ENCODE data around the gene PIGP. TPM values are rescaled to one million over a fixed set of nuclear protein-coding genes. Genes with fewer than 3 reads are reported as not detected.

PIGP gene
- total and polyA plus RNA-seq, 2 donors (not counting 3 experiments of a cell fraction or from before 2014, with no cell fraction given) = 11.4 to 18.9 TPM

DNA sequence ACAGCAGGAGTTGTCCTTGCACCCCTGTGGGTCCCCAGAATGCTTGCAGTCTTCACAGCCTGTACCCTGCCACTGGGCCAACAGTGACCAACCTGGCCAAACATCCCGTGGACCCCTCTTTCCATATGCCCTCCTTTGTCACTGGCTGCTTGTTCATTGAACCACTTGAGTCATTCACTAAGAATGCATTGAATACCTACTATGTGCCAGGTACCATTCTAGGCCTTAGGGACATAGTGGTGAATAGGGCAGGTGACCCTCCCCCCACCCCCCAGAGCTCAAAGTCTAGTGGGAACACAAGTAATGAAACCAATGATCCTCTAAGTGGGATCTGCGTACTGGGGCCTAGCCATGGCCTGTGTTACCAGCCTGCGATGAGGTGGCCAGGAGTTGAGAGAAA lies 28.2 kb downstream of the PIGP start:
- no peak overlapping the region for H3K4me2 ChIP-seq (ENCODE audit: insufficient read depth, low read length)
- FAIRE-seq = no peak
- dilution Hi-C loops (cut with MboI; ENCODE audit: extremely low pct_ligation_motif_present, low sequenced_read_pairs) = no loop called here
- ChIA-PET POLR2A (no interaction called here), CTCF (no interaction called here)
- intact Hi-C loops (cut with micrococcal nuclease) = no loop called here
- H3K4me3 ChIP-seq (replicated peaks in 1 of 3; ENCODE audit: insufficient read depth in 1 of 3, low read depth in 1 of 3, low read length in 3 of 3) = no peak overlapping the region
- BruUV-seq (replicated peaks) = no TSS peak
- H2AFZ ChIP-seq (ENCODE audit: low read depth, low read length) = no peak overlapping the region
- H3K79me2 ChIP-seq (ENCODE audit: control insufficient read depth, insufficient read depth, low read length) = no peaks in the 10 kb centered on the region
- no peaks in the 10 kb centered on the region for H3K36me3 ChIP-seq (ENCODE audit: control insufficient read depth in 2 of 2, extremely low read depth in 1 of 2, insufficient read depth in 2 of 2, low read length in 2 of 2)
- TF ChIP-seq, protein P1, sequence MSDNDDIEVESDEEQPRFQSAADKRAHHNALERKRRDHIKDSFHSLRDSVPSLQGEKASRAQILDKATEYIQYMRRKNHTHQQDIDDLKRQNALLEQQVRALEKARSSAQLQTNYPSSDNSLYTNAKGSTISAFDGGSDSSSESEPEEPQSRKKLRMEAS (IDR thresholded peaks at IDR 0.05; ENCODE audit: insufficient read depth, insufficient read length) = no peak
- TF ChIP-seq MYC (IDR thresholded peaks at IDR 0.05; ENCODE audit: low read depth, low read length) (no peak), FOS (IDR thresholded peaks at IDR 0.05; ENCODE audit: borderline replicate concordance, insufficient read depth, low read length) (no peak)
- H3K27me3 ChIP-seq (ENCODE audit: control insufficient read depth in 2 of 2, insufficient read depth in 2 of 2, low read length in 2 of 2) = peaks cover 2% of the 10 kb centered on the region in 2 experiments
- no peak for DNase-seq (ENCODE audit: low read depth, low spot score)
- no peak overlapping the region for H3K27ac ChIP-seq (ENCODE audit: insufficient read depth, low read depth, low read length)
- no peaks in the 10 kb centered on the region for H4K20me1 ChIP-seq (replicated peaks; ENCODE audit: control insufficient read depth, extremely low read depth, insufficient read depth, low read length)
- H3K4me1 ChIP-seq (ENCODE audit: control insufficient read depth, extremely low read depth, insufficient read depth, low read length) = no peaks in the 10 kb centered on the region
- H3K9me1 ChIP-seq (replicated peaks; ENCODE audit: control insufficient read depth, extremely low read depth, insufficient read depth, low read length) = no peaks in the 10 kb centered on the region
- no peak overlapping the region for H3K9ac ChIP-seq (replicated peaks; ENCODE audit: extremely low read depth, insufficient read depth, low read length)
- H3K9me3 ChIP-seq (replicated peaks; ENCODE audit: control insufficient read depth, insufficient read depth, low read length) = no peaks in the 10 kb centered on the region

DNA sequence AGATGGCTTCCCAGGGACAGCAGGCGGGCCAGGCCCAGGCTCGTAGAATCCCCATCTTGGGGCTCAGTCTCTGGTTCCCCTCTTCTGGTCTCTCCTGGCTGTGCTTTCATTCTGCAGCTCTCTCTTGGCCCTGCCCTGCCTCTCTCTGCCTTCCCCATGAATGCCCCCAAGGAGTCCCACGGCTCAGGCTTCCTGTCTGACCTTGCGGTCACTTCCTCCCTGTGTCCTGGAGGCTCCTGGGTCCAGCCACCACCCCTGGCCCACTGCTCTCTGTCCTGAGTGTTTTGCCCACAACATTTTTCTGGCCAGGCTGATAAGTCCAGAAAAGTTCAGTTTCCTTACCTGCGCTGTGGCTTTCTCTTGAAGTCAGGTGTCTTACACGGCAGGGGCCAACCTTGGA lies 29.1 kb downstream of the PIGP start:
- Histone ChIP-seq H3K36me3 (ENCODE audit: control insufficient read depth in 2 of 2, extremely low read depth in 1 of 2, insufficient read depth in 2 of 2, low read length in 2 of 2) (no peaks in the 10 kb centered on the region), H3K4me1 (ENCODE audit: control insufficient read depth, extremely low read depth, insufficient read depth, low read length) (no peaks in the 10 kb centered on the region), H3K79me2 (ENCODE audit: control insufficient read depth, insufficient read depth, low read length) (no peaks in the 10 kb centered on the region), H3K4me2 (ENCODE audit: insufficient read depth, low read length) (no peak overlapping the region), H3K27ac (ENCODE audit: insufficient read depth, low read depth, low read length) (no peak overlapping the region), H3K9me1 (replicated peaks; ENCODE audit: control insufficient read depth, extremely low read depth, insufficient read depth, low read length) (no peaks in the 10 kb centered on the region), H3K27me3 (ENCODE audit: control insufficient read depth in 2 of 2, insufficient read depth in 2 of 2, low read length in 2 of 2) (peaks cover 3 to 8% of the 10 kb centered on the region in 2 experiments), H3K9me3 (replicated peaks; ENCODE audit: control insufficient read depth, insufficient read depth, low read length) (no peaks in the 10 kb centered on the region), H2AFZ (ENCODE audit: low read depth, low read length) (peak overlapping the region; percentile 7), H3K9ac (replicated peaks; ENCODE audit: extremely low read depth, insufficient read depth, low read length) (no peak overlapping the region), H4K20me1 (replicated peaks; ENCODE audit: control insufficient read depth, extremely low read depth, insufficient read depth, low read length) (no peaks in the 10 kb centered on the region), H3K4me3 (replicated peaks in 1 of 3; ENCODE audit: insufficient read depth in 1 of 3, low read depth in 1 of 3, low read length in 3 of 3) (no peak overlapping the region)
- intact Hi-C loops (cut with micrococcal nuclease) = no loop called here
- CTCF ChIA-PET = no interaction called here
- POLR2A ChIA-PET = no interaction called here
- TF ChIP-seq, protein P2, sequence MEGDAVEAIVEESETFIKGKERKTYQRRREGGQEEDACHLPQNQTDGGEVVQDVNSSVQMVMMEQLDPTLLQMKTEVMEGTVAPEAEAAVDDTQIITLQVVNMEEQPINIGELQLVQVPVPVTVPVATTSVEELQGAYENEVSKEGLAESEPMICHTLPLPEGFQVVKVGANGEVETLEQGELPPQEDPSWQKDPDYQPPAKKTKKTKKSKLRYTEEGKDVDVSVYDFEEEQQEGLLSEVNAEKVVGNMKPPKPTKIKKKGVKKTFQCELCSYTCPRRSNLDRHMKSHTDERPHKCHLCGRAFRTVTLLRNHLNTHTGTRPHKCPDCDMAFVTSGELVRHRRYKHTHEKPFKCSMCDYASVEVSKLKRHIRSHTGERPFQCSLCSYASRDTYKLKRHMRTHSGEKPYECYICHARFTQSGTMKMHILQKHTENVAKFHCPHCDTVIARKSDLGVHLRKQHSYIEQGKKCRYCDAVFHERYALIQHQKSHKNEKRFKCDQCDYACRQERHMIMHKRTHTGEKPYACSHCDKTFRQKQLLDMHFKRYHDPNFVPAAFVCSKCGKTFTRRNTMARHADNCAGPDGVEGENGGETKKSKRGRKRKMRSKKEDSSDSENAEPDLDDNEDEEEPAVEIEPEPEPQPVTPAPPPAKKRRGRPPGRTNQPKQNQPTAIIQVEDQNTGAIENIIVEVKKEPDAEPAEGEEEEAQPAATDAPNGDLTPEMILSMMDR (IDR thresholded peaks at IDR 0.05; ENCODE audit: extremely low read depth in 1 of 2, insufficient read depth in 1 of 2, low read depth in 1 of 2, low read length in 2 of 2) = no peak
- no peak for TF ChIP-seq JUN (IDR thresholded peaks at IDR 0.05; ENCODE audit: borderline replicate concordance, insufficient read depth, insufficient read length, low read depth)
- no peak for TF ChIP-seq MYC (IDR thresholded peaks at IDR 0.05; ENCODE audit: low read depth, low read length)
- no peak for TF ChIP-seq EZH2 (IDR thresholded peaks at IDR 0.05; ENCODE audit: borderline replicate concordance, low read depth, low read length, severe bottlenecking)
- no peak for TF ChIP-seq GATA2 (IDR thresholded peaks at IDR 0.05; ENCODE audit: insufficient read depth, insufficient read length, low read depth, low read length)
- no peak for TF ChIP-seq FOS (IDR thresholded peaks at IDR 0.05; ENCODE audit: borderline replicate concordance, insufficient read depth, low read length)
- DNase-seq (ENCODE audit: low read depth, low spot score) (no peak), FAIRE-seq (no peak)
- BruUV-seq (replicated peaks) = no TSS peak
- dilution Hi-C loops (cut with MboI; ENCODE audit: extremely low pct_ligation_motif_present, low sequenced_read_pairs) = no loop called here

Measured in endothelial cell of umbilical vein (primary cell).